ENCODE data around the gene PNPLA2. TPM values are rescaled to one million over a fixed set of nuclear protein-coding genes. Genes with fewer than 3 reads are reported as not detected.

Gene PNPLA2
- polyA plus RNA-seq, 1 donor = 98.0 TPM

- Histone ChIP-seq H3K4me1 (ENCODE audit: control insufficient read depth, insufficient read depth, low read length) (peaks cover 34% of the 10 kb centered on the region), H3K27me3 (ENCODE audit: control insufficient read depth, insufficient read depth, low read length) (no peaks in the 10 kb centered on the region), H3K36me3 (ENCODE audit: control insufficient read depth, insufficient read depth, low read length) (peaks cover 34% of the 10 kb centered on the region), H3K9me3 (ENCODE audit: control insufficient read depth, low read depth, low read length) (peaks cover 3% of the 10 kb centered on the region), H3K4me3 (ENCODE audit: low read length) (no peak overlapping the region), H3K27ac (ENCODE audit: low read length) (no peak overlapping the region)
- no CpG with 5 or more reads among the region's 30 CpGs for WGBS (ENCODE audit: insufficient coverage, low lambda C conversion rate)
- no peak for DNase-seq
Measured at GRCh38 chr11:800473-800872, 18.2 kb upstream of the PNPLA2 start.

- H3K9me3 ChIP-seq (ENCODE audit: control insufficient read depth, low read depth, low read length) = peaks cover 3% of the 10 kb centered on the region
- H3K27ac ChIP-seq (ENCODE audit: low read length) = no peak overlapping the region
- H3K36me3 ChIP-seq (ENCODE audit: control insufficient read depth, insufficient read depth, low read length) = peaks cover 34% of the 10 kb centered on the region
- no peaks in the 10 kb centered on the region for H3K27me3 ChIP-seq (ENCODE audit: control insufficient read depth, insufficient read depth, low read length)
- peaks cover 28% of the 10 kb centered on the region for H3K4me1 ChIP-seq (ENCODE audit: control insufficient read depth, insufficient read depth, low read length)
- WGBS (ENCODE audit: insufficient coverage, low lambda C conversion rate) = 100% methylated on average over 1 of the region's 20 CpGs
- no peak overlapping the region for H3K4me3 ChIP-seq (ENCODE audit: low read length)
- DNase-seq = no peak
Measured at GRCh38 chr11:801097-801780, 17.5 kb upstream of the PNPLA2 start.

- Histone ChIP-seq H3K27ac (ENCODE audit: low read length) (no peak overlapping the region), H3K4me3 (ENCODE audit: low read length) (no peak overlapping the region), H3K4me1 (ENCODE audit: control insufficient read depth, insufficient read depth, low read length) (peaks cover 19% of the 10 kb centered on the region), H3K9me3 (ENCODE audit: control insufficient read depth, low read depth, low read length) (peaks cover 3% of the 10 kb centered on the region), H3K36me3 (ENCODE audit: control insufficient read depth, insufficient read depth, low read length) (peaks cover 34% of the 10 kb centered on the region), H3K27me3 (ENCODE audit: control insufficient read depth, insufficient read depth, low read length) (no peaks in the 10 kb centered on the region)
- DNase-seq = no peak
- WGBS (ENCODE audit: insufficient coverage, low lambda C conversion rate) = no CpG with 5 or more reads among the region's 21 CpGs
Measured at GRCh38 chr11:802018-802617, 16.6 kb upstream of the PNPLA2 start.

- Histone ChIP-seq H3K9me3 (ENCODE audit: control insufficient read depth, low read depth, low read length) (peaks cover 3% of the 10 kb centered on the region), H3K36me3 (ENCODE audit: control insufficient read depth, insufficient read depth, low read length) (peaks cover 34% of the 10 kb centered on the region), H3K4me3 (ENCODE audit: low read length) (no peak overlapping the region), H3K27me3 (ENCODE audit: control insufficient read depth, insufficient read depth, low read length) (no peaks in the 10 kb centered on the region), H3K27ac (ENCODE audit: low read length) (no peak overlapping the region), H3K4me1 (ENCODE audit: control insufficient read depth, insufficient read depth, low read length) (peaks cover 18% of the 10 kb centered on the region)
- DNase-seq = no peak
- no CpG with 5 or more reads among the region's 28 CpGs for WGBS (ENCODE audit: insufficient coverage, low lambda C conversion rate)
Measured at GRCh38 chr11:802693-803466, 15.8 kb upstream of the PNPLA2 start.

GRCh38 chr11:803467-803742 lies 15.3 kb upstream of the PNPLA2 start:
- Histone ChIP-seq H3K27ac (ENCODE audit: low read length) (no peak overlapping the region), H3K9me3 (ENCODE audit: control insufficient read depth, low read depth, low read length) (peaks cover 3% of the 10 kb centered on the region), H3K27me3 (ENCODE audit: control insufficient read depth, insufficient read depth, low read length) (no peaks in the 10 kb centered on the region), H3K36me3 (ENCODE audit: control insufficient read depth, insufficient read depth, low read length) (peaks cover 34% of the 10 kb centered on the region), H3K4me3 (ENCODE audit: low read length) (no peak overlapping the region), H3K4me1 (ENCODE audit: control insufficient read depth, insufficient read depth, low read length) (peaks cover 19% of the 10 kb centered on the region)
- DNase-seq = no peak
- WGBS (ENCODE audit: insufficient coverage, low lambda C conversion rate) = no CpG with 5 or more reads among the region's 8 CpGs

GRCh38 chr11:803770-804598 lies 14.7 kb upstream of the PNPLA2 start:
- no peak for DNase-seq
- Histone ChIP-seq H3K27ac (ENCODE audit: low read length) (no peak overlapping the region), H3K9me3 (ENCODE audit: control insufficient read depth, low read depth, low read length) (peaks cover 3% of the 10 kb centered on the region), H3K4me1 (ENCODE audit: control insufficient read depth, insufficient read depth, low read length) (peaks cover 21% of the 10 kb centered on the region), H3K36me3 (ENCODE audit: control insufficient read depth, insufficient read depth, low read length) (peaks cover 32% of the 10 kb centered on the region), H3K4me3 (ENCODE audit: low read length) (peak overlapping the region; percentile 66), H3K27me3 (ENCODE audit: control insufficient read depth, insufficient read depth, low read length) (no peaks in the 10 kb centered on the region)
- WGBS (ENCODE audit: insufficient coverage, low lambda C conversion rate) = no CpG with 5 or more reads among the region's 26 CpGs

GRCh38 chr11:804599-804964 lies 14.1 kb upstream of the PNPLA2 start:
- peaks cover 3% of the 10 kb centered on the region for H3K9me3 ChIP-seq (ENCODE audit: control insufficient read depth, low read depth, low read length)
- peak overlapping the region; percentile 66 for H3K4me3 ChIP-seq (ENCODE audit: low read length)
- no CpG with 5 or more reads among the region's 18 CpGs for WGBS (ENCODE audit: insufficient coverage, low lambda C conversion rate)
- H3K27ac ChIP-seq (ENCODE audit: low read length) = no peak overlapping the region
- peaks cover 21% of the 10 kb centered on the region for H3K4me1 ChIP-seq (ENCODE audit: control insufficient read depth, insufficient read depth, low read length)
- peaks cover 27% of the 10 kb centered on the region for H3K36me3 ChIP-seq (ENCODE audit: control insufficient read depth, insufficient read depth, low read length)
- H3K27me3 ChIP-seq (ENCODE audit: control insufficient read depth, insufficient read depth, low read length) = no peaks in the 10 kb centered on the region
- DNase-seq = no peak

- peaks cover 24% of the 10 kb centered on the region for H3K4me1 ChIP-seq (ENCODE audit: control insufficient read depth, insufficient read depth, low read length)
- peak overlapping the region; percentile 96 for H3K27ac ChIP-seq (ENCODE audit: low read length)
- H3K36me3 ChIP-seq (ENCODE audit: control insufficient read depth, insufficient read depth, low read length) = peaks cover 27% of the 10 kb centered on the region
- no peaks in the 10 kb centered on the region for H3K27me3 ChIP-seq (ENCODE audit: control insufficient read depth, insufficient read depth, low read length)
- WGBS (ENCODE audit: insufficient coverage, low lambda C conversion rate) = no CpG with 5 or more reads among the region's 36 CpGs
- no peak for DNase-seq
- peak overlapping the region; percentile 92 for H3K4me3 ChIP-seq (ENCODE audit: low read length)
- no peaks in the 10 kb centered on the region for H3K9me3 ChIP-seq (ENCODE audit: control insufficient read depth, low read depth, low read length)
Measured at GRCh38 chr11:808427-809286, 10.1 kb upstream of the PNPLA2 start.

- H3K4me1 ChIP-seq (ENCODE audit: control insufficient read depth, insufficient read depth, low read length) = peaks cover 16% of the 10 kb centered on the region
- H3K27me3 ChIP-seq (ENCODE audit: control insufficient read depth, insufficient read depth, low read length) = no peaks in the 10 kb centered on the region
- H3K9me3 ChIP-seq (ENCODE audit: control insufficient read depth, low read depth, low read length) = no peaks in the 10 kb centered on the region
- H3K36me3 ChIP-seq (ENCODE audit: control insufficient read depth, insufficient read depth, low read length) = peaks cover 28% of the 10 kb centered on the region
- peak; percentile 97 to 99 for DNase-seq
- H3K4me3 ChIP-seq (ENCODE audit: low read length) = peak within 1 kb of the TSS; percentile 92
- WGBS (ENCODE audit: insufficient coverage, low lambda C conversion rate) = no CpG with 5 or more reads among the region's 81 CpGs
- peak within 1 kb of the TSS; percentile 96 for H3K27ac ChIP-seq (ENCODE audit: low read length)
Measured at GRCh38 chr11:809287-810039, 9.3 kb upstream of the PNPLA2 start, which contains the start of gene RPLP2. Gene RPLP2, plus strand, starts transcription at chr11:809967. Its CDS starts 268 bp downstream, at chr11:810235.

Data from large intestine (tissue), 3 donors.